Upper lobe of right lung (tissue), 1 donor: ENCODE results near the gene SCAF8. TPM values are rescaled to one million over a fixed set of nuclear protein-coding genes. Genes with fewer than 3 reads are reported as not detected.
A peak's percentile ranks its signal among the peaks of the same experiment; 100 is the strongest.

ENCODE experiments used
- ATAC-seq: fragments of 200-7000 bp; cut with Tn5 transposase; one replicate; pipeline ENCODE4 v1.9.1; 2020; ENCODE audit warnings: mild to moderate bottlenecking, moderate library complexity
- DNase-seq: peaks from one replicate; pipeline ENCODE4 v3.0.0-alpha.2; 2020
- H3K27ac ChIP-seq: fragments of 200-600 bp; one replicate; pipeline ENCODE4 v1.8.0; 2022
- H3K27me3 ChIP-seq: fragments of 200-600 bp; one replicate; pipeline ENCODE4 v1.8.0; 2022; ENCODE audit warnings: mild to moderate bottlenecking
- H3K36me3 ChIP-seq: fragments of 200-600 bp; one replicate; pipeline ENCODE4 v1.8.0; 2022
- H3K4me1 ChIP-seq: fragments of 200-600 bp; one replicate; pipeline ENCODE4 v1.8.0; 2022
- H3K4me3 ChIP-seq: fragments of 200-600 bp; one replicate; pipeline ENCODE4 v1.8.0; 2022; ENCODE audit warnings: mild to moderate bottlenecking
- H3K9me3 ChIP-seq: fragments of 200-600 bp; one replicate; pipeline ENCODE4 v1.8.0; 2022
- intact Hi-C: fragments of 100-400 bp; cut with DNase I; formaldehyde crosslinking; loops from one replicate; pipeline ENCODE4 v1.11.0; 2022
- long read RNA-seq: library from polyadenylated mRNA; unstranded; transcript quantifications from one replicate; pipeline ENCODE4 v2.0.0, GENCODE V29; 2021
- total RNA-seq: library from RNA; stranded (reverse); fragmentation: NEBNext Ultra II Directional; extraction: Animal tissue kit (Norgen Biotek cat#: 25700); gene quantifications from one replicate; pipeline ENCODE4 v1.2.1, GENCODE V29; 2021
- TF ChIP-seq, protein P1 (sequence below): fragments of 200-600 bp; IDR thresholded peaks from one replicate; pipeline ENCODE4 v1.8.0; 2022; ENCODE audit warnings: antibody characterized with exemption
- donor health status: DM: no; HTN: yes; CAD: no; lungs with severe emphysema.

SCAF8 gene, protein sequence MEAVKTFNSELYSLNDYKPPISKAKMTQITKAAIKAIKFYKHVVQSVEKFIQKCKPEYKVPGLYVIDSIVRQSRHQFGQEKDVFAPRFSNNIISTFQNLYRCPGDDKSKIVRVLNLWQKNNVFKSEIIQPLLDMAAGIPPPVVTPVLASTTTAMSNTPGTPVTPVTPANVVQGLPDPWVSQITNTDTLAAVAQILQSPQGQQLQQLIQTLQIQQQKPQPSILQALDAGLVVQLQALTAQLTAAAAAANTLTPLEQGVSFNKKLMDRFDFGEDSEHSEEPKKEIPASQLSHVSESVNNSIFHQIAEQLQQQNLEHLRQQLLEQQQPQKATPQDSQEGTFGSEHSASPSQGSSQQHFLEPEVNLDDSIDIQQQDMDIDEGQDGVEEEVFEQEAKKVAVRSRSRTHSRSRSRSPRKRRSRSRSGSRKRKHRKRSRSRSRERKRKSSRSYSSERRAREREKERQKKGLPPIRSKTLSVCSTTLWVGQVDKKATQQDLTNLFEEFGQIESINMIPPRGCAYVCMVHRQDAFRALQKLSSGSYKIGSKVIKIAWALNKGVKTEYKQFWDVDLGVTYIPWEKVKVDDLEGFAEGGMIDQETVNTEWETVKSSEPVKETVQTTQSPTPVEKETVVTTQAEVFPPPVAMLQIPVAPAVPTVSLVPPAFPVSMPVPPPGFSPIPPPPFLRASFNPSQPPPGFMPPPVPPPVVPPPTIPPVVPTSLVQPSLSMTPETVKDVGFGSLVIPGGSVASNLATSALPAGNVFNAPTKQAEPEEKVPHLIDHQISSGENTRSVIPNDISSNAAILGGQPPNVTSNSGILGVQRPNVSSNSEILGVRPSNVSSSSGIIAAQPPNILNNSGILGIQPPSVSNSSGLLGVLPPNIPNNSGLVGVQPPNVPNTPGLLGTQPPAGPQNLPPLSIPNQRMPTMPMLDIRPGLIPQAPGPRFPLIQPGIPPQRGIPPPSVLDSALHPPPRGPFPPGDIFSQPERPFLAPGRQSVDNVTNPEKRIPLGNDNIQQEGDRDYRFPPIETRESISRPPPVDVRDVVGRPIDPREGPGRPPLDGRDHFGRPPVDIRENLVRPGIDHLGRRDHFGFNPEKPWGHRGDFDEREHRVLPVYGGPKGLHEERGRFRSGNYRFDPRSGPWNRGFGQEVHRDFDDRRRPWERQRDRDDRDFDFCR (N-terminal part only)
- 38.8 TPM for total RNA-seq
- long read RNA-seq, full-length matches to known transcripts, result 7 of 20 reads
- long read RNA-seq, partial matches to known transcripts, result 5 of 20 reads
- long read RNA-seq, other reads (novel, unspliced or antisense), result 8 of 20 reads

GRCh38 chr6:154733183-154733625 lies at the start of gene SCAF8:
Gene SCAF8, plus strand, starts transcription at chr6:154733416. Its CDS starts 485 bp downstream, at chr6:154733901.
- no peaks in the 10 kb centered on the region for H3K27me3 ChIP-seq
- no peaks in the 10 kb centered on the region for H3K36me3 ChIP-seq
- TF ChIP-seq, protein P1, sequence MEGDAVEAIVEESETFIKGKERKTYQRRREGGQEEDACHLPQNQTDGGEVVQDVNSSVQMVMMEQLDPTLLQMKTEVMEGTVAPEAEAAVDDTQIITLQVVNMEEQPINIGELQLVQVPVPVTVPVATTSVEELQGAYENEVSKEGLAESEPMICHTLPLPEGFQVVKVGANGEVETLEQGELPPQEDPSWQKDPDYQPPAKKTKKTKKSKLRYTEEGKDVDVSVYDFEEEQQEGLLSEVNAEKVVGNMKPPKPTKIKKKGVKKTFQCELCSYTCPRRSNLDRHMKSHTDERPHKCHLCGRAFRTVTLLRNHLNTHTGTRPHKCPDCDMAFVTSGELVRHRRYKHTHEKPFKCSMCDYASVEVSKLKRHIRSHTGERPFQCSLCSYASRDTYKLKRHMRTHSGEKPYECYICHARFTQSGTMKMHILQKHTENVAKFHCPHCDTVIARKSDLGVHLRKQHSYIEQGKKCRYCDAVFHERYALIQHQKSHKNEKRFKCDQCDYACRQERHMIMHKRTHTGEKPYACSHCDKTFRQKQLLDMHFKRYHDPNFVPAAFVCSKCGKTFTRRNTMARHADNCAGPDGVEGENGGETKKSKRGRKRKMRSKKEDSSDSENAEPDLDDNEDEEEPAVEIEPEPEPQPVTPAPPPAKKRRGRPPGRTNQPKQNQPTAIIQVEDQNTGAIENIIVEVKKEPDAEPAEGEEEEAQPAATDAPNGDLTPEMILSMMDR, result peak; percentile 72
- DNase-seq, result peak; percentile 92
- peak; percentile 93 for ATAC-seq
- intact Hi-C loops, result no loop called here
- peaks cover 43% of the 10 kb centered on the region for H3K4me1 ChIP-seq
- H3K9me3 ChIP-seq, result no peaks in the 10 kb centered on the region
- peak within 1 kb of the TSS; percentile 99 for H3K4me3 ChIP-seq
- H3K27ac ChIP-seq, result peak within 1 kb of the TSS; percentile 100

GRCh38 chr6:154683756-154684523 lies 49.3 kb upstream of the SCAF8 start:
- ATAC-seq (peak; percentile 44), DNase-seq (no peak)
- H3K9me3 ChIP-seq, result no peaks in the 10 kb centered on the region
- TF ChIP-seq, protein P1, result no peak
- peaks cover under 1% of the 10 kb centered on the region for H3K4me1 ChIP-seq
- intact Hi-C loops, result no loop called here
- H3K27ac ChIP-seq, result no peak overlapping the region
- no peak overlapping the region for H3K4me3 ChIP-seq
- no peaks in the 10 kb centered on the region for H3K36me3 ChIP-seq
- H3K27me3 ChIP-seq, result no peaks in the 10 kb centered on the region

GRCh38 chr6:154686162-154686561 lies 47.1 kb upstream of the SCAF8 start:
- Histone ChIP-seq H3K9me3 (no peaks in the 10 kb centered on the region), H3K4me1 (peaks cover 3% of the 10 kb centered on the region), H3K36me3 (no peaks in the 10 kb centered on the region), H3K27me3 (no peaks in the 10 kb centered on the region), H3K4me3 (no peak overlapping the region), H3K27ac (no peak overlapping the region)
- intact Hi-C loops, result no loop called here
- DNase-seq (no peak), ATAC-seq (no peak)
- TF ChIP-seq, protein P1, result no peak

GRCh38 chr6:154689493-154690255 lies 43.5 kb upstream of the SCAF8 start:
- H3K36me3 ChIP-seq, result no peaks in the 10 kb centered on the region
- intact Hi-C loops, result no loop called here
- no peak overlapping the region for H3K4me3 ChIP-seq
- H3K4me1 ChIP-seq, result peaks cover 3% of the 10 kb centered on the region
- no peak overlapping the region for H3K27ac ChIP-seq
- ATAC-seq (no peak), DNase-seq (no peak)
- H3K9me3 ChIP-seq, result no peaks in the 10 kb centered on the region
- no peaks in the 10 kb centered on the region for H3K27me3 ChIP-seq
- TF ChIP-seq, protein P1, result no peak
